Osteocyte (in vitro differentiated cells): ENCODE data around the gene PDP2. TPM values are rescaled to one million over a fixed set of nuclear protein-coding genes. Genes with fewer than 3 reads are reported as not detected.

Experiments
- DNase-seq: peaks from one replicate; pipeline ENCODE4 v3.0.0; 2021; ENCODE audit warnings: mixed read lengths; ENCODE audit not compliant: unreplicated experiment; ENCODE audit errors: extremely low spot score
- H3K27ac Mint-ChIP-seq: one replicate; pipeline ENCODE4 v1.8.0; 2021; ENCODE audit warnings: mild to moderate bottlenecking, mixed read lengths; ENCODE audit not compliant: unreplicated experiment
- H3K27me3 Mint-ChIP-seq: one replicate; pipeline ENCODE4 v1.8.0; 2021; ENCODE audit warnings: mixed read lengths; ENCODE audit not compliant: unreplicated experiment
- H3K36me3 Mint-ChIP-seq: one replicate; pipeline ENCODE4 v1.8.0; 2021; ENCODE audit warnings: mixed read lengths; ENCODE audit not compliant: unreplicated experiment
- H3K4me1 Mint-ChIP-seq: one replicate; pipeline ENCODE4 v1.8.0; 2021; ENCODE audit warnings: mixed read lengths; ENCODE audit not compliant: unreplicated experiment
- H3K4me3 Mint-ChIP-seq: one replicate; pipeline ENCODE4 v1.8.0; 2021; ENCODE audit warnings: mild to moderate bottlenecking, moderate library complexity, mixed read lengths; ENCODE audit not compliant: unreplicated experiment
- H3K9me3 Mint-ChIP-seq: one replicate; pipeline ENCODE4 v1.8.0; 2021; ENCODE audit warnings: mixed read lengths; ENCODE audit not compliant: unreplicated experiment
- total RNA-seq: library from RNA; stranded (reverse); gene quantifications from 2 replicates; pipeline ENCODE4 v1.2.1, GENCODE V29; 2021
- TF ChIP-seq, protein P1 (sequence below): fragments of 200-600 bp; sonication (generic); IDR thresholded peaks from 2 replicates; pipeline ENCODE4 v1.5.0; 2021; ENCODE audit warnings: antibody characterized with exemption, mild to moderate bottlenecking, moderate library complexity

PDP2 gene
- total RNA-seq, 1 donor from 2014 or later: 16.5 TPM

DNA sequence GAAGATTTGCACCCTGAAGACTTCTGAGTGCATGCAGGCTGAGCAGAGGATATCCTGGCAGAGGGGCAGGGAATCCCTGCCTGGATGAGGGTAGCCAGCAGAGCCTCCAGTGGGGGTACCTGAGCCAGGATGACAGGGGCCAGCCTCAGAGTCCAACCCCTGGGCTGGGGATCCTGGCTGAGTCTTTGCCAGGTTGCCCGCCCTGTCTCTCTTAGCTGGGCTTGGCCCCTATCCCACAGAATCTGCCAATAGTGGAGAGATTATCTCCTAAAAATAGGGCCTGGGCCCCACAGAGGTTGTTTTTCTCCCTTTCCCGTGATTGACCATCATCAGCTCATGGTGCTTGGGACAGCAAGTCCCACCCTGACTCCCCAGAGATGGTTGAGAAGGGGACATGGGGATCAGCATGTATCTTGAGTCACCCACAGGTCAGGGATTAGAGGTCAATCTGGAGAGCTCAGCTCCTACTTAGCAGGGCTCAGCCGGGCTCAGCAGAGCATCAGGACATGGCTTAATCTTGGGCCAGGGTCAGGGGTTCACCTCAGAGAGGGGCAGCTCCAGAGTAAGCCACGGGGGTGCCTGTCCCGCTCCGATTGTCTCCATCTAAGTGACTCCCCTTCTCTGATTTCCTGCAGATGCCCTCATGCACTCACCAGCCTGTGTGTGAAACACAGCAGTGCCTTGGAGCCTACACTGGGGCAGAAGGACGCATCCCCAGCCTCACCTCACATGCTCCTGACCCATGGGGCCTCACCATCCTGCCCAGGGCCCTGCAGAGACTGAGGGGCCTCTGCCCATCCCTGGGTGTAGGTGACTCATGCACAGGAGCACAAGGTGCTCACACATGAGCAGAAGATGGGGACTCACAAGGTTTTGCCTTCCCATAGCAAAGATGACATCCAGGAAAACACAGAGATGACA is 26.9 kb downstream of the PDP2 start:
- TF ChIP-seq, protein P1, sequence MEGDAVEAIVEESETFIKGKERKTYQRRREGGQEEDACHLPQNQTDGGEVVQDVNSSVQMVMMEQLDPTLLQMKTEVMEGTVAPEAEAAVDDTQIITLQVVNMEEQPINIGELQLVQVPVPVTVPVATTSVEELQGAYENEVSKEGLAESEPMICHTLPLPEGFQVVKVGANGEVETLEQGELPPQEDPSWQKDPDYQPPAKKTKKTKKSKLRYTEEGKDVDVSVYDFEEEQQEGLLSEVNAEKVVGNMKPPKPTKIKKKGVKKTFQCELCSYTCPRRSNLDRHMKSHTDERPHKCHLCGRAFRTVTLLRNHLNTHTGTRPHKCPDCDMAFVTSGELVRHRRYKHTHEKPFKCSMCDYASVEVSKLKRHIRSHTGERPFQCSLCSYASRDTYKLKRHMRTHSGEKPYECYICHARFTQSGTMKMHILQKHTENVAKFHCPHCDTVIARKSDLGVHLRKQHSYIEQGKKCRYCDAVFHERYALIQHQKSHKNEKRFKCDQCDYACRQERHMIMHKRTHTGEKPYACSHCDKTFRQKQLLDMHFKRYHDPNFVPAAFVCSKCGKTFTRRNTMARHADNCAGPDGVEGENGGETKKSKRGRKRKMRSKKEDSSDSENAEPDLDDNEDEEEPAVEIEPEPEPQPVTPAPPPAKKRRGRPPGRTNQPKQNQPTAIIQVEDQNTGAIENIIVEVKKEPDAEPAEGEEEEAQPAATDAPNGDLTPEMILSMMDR: no peak
- Mint-ChIP-seq H3K27me3 (peaks cover 11% of the 10 kb centered on the region), H3K27ac (no peak overlapping the region), H3K4me3 (no peak overlapping the region), H3K9me3 (no peaks in the 10 kb centered on the region), H3K36me3 (no peaks in the 10 kb centered on the region), H3K4me1 (peaks cover 6% of the 10 kb centered on the region)
- DNase-seq: no peak

DNA sequence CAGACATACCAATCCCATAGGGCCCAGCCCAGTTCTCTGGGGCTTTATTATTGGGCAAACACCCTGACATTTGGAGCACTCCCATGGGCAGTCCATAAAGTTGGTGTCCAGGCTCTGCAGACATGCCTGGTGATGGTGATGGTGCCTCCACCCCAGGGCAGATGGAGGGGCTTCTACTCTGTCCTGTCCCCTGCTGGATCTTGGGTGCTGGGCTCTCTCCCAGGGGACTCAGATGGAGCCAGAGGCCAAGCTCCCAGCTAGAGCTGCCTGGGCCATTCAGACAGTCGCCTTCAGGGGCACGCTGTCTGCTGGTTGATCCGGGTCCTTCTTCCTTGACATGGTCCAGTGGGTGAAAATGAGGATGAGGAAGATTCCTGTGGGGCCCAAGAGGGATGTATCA is 27.8 kb downstream of the PDP2 start:
- TF ChIP-seq, protein P1: no peak
- Mint-ChIP-seq H3K27ac (no peak overlapping the region), H3K27me3 (peaks cover 11% of the 10 kb centered on the region), H3K36me3 (no peaks in the 10 kb centered on the region), H3K4me3 (no peak overlapping the region), H3K9me3 (no peaks in the 10 kb centered on the region), H3K4me1 (peaks cover 6% of the 10 kb centered on the region)
- no peak for DNase-seq

DNA sequence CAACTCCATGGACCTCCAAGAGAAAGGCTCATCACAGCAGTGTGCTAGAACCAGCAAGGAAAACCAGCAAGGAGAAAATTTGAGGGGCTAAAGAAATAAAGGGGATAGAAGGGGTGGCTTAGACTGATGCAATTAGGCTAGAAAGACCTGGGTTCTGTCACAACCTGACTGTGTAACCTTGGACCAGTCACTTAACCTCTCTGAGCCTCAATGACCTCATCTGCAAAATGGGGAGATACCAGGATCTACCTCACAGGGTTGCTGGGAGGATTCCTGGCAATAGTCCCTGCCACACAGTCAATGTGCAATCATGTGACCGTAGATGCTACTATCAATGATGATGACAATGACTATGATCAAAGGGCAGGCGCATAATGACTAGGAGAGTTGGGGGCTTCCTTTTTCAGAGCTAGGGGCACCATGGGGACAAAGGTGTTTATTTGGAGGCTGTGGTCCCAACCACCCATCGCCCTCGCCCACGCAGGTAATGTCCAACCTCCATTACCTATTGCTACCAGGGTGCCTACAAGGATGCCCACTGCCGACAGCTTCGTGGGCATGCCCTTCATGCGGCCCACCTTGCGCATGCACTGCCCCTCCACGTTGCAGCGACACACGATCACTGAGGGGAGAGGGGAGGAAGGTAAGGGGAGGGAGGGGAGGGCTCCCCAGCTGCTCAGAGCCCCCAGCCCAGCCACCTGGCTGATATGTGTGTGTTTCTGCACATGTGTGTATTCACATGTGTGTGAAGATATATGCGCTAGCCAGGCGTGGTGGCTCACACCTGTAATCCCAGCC is 28.6 kb downstream of the PDP2 start:
- peaks cover 11% of the 10 kb centered on the region for H3K27me3 Mint-ChIP-seq
- TF ChIP-seq, protein P1: no peak
- H3K4me1 Mint-ChIP-seq: peaks cover 6% of the 10 kb centered on the region
- DNase-seq: no peak
- no peak overlapping the region for H3K4me3 Mint-ChIP-seq
- no peak overlapping the region for H3K27ac Mint-ChIP-seq
- no peaks in the 10 kb centered on the region for H3K9me3 Mint-ChIP-seq
- no peaks in the 10 kb centered on the region for H3K36me3 Mint-ChIP-seq

DNA sequence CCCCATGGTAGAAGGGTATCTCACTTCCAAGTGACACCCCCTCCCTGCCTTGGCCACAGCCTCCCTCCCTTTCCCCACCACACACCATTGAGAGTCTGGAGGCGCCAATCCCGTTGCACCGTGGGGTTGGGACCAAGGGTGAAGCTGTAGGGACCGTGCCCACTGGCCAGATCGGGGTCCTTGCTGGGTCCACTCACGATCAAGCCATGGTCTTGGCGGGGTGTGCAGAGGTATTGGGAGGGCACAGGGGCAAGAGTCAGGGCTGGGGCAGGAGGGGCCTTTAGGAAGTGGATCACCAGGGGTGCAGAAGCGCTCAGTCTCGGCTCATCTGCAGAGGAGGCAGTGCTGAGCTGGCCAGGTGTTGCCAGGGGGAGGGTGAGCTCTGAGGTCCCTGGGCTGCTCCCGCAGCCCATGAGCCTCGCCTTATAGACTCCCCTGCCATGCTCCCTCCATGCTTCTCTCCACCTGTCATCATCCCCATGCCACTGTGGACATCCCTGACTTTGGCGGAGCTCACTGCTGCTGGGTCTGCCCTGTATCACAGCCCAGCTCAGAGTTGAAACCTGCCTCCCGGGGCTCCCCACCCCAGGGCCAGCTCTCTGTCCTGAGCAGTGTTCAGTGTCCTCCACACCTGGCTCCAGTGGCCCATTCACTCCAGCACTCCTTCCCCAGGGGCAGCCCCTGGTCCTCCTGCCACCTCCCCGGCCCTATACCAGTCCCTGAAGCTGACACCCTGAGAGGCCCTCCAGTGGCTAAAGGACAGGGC is 30.0 kb downstream of the PDP2 start:
- no peak overlapping the region for H3K4me3 Mint-ChIP-seq
- DNase-seq: no peak
- H3K4me1 Mint-ChIP-seq: no peaks in the 10 kb centered on the region
- H3K27me3 Mint-ChIP-seq: peaks cover 20% of the 10 kb centered on the region
- H3K9me3 Mint-ChIP-seq: no peaks in the 10 kb centered on the region
- no peak overlapping the region for H3K27ac Mint-ChIP-seq
- TF ChIP-seq, protein P1: no peak
- no peaks in the 10 kb centered on the region for H3K36me3 Mint-ChIP-seq
